ENCODE results near the gene RASL10B.
"Not testable (repeated sequence)": the region's sequence is repeated elsewhere in the genome, so short reads cannot be mapped to it uniquely, and the experiment has no call there.

The RASL10B gene

GRCh38 chr17:35742896-35743477, 11.5 kb downstream of the RASL10B start:
- DNase-seq (ENCODE audit: low read depth) = no peak

DNA sequence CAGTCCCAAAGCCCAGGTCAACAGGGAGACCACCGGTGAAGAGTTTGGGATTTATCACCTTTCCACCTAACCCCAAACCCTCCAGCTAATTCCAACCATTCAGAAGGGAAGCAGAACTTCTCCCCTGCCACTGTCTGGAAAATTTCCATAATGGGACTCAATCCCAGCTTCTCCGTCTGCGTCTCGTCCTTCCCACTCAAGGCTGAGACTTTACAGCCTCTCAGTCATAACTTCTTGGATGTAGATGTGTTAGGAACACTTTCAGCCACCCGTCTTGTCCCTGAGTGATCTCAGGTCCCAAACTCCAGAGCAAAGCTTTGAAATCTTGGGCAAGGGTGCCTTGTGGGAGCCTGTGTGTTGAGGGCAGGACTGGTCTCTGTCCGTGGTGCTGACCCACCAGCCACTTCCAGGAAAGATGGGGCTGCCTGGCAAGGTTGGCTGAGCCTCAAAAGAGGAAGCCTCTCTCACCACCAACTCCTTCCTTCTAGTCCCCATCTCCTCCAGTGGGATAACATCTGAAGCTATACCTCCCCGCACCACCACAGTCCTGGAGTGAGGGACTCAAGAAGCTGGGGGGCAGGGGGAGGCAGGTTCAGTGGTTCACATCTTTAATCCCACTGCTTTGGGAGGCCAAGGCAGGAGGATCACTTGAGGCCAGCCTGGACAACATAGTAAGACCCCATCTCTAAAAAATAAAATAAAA, 12.3 kb downstream of the RASL10B start:
- DNase-seq (ENCODE audit: low read depth) = no peak

DNA sequence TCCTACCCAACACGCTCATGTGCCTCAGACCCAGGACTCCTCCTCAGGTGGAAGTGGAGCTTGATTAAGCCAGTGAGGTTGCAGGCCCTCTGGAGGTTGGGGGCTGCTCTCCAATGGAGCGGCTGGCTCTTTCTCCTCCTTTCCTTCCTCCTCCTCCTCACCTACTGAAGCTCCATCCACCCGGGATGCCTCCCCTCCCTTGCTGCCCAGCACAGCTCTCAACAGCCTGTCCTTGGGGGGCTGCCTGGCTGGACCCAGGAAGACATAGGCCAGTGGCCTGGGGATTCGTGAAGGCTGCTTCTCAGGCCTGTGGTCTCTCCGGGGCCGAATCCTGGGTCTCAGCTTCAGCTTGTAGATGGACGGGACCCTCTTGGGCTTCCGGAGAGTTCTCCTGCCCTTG, 13.4 kb downstream of the RASL10B start:
- DNase-seq (ENCODE audit: low read depth) = no peak

DNA sequence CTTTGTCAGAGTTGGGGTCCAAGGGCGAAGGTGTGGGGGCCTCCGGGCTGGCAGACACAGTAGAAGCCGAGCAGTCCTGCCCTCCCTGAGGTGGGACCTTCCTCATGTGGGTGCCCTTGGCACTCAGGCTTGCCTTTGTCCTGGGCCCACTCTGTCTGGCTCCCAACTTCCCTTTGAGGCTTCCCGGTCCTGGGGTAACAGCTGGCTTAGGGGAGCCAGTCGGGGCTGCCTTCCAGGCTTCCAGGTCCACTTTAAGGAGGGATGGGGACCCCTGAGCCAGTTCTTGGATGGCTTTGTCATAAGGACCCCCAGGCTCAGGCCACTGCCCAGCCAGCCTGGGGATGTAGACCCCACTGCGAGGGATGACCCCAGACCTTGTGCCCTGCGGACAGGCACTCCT, 13.8 kb downstream of the RASL10B start:
- no peak for DNase-seq (ENCODE audit: low read depth)

DNA sequence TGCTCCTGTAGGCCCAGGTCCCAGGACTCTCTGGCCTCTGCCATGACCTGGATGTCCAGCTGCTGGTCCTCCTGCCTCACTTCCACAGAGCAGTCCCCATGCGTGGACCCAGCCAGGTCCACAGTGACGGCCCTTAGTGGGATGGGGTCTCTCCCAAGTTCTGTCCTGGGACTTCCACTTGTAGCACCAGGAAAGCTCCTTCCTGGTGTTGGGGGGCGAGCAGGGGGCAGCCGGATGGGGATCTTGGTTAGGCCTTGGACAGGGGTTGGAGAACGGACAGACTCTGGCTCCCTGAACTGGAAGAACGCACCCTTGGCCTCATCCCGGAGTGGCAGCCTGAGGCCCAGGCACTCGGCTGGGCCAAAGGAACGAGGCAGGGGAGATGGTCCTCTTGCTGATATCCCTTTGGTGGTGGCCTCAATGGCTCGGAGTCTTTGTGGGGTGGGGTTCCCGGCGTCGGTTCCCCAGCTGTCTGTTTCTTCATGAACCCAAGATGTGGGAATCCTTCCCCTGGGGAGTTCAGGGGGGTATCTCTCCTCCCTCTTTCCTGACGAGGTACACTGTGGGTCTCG, 14.4 kb downstream of the RASL10B start:
- no peak for DNase-seq (ENCODE audit: low read depth)

GRCh38 chr17:35747540-35748017, 16.1 kb downstream of the RASL10B start:
- DNase-seq (ENCODE audit: low read depth) = peak; percentile 56

DNA sequence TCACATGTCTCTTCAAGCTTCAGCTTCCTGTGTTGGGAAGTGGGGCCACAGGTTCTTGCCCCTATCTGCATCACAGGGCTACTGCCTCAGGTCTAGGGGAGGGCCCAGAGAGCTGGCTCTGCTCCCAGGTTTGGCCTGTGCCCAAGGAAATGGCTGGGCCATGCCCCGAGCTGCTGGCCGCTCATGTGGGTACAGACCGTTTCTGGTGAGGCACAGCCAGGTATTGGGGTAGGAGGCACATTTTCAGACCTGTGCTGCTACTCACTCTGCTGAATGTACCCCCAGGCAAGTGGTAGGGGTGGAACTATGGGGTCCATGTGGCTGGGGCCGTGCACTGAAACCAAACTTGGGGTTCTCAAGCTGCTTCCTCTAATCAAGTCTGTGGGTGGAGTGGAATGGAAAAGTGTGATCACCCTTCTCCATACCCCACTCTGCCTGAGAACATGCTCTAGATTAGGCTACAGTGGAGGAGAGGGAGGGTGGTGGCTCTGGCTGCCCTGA, 17.0 kb downstream of the RASL10B start:
- DNase-seq (ENCODE audit: low read depth) = no peak

DNA sequence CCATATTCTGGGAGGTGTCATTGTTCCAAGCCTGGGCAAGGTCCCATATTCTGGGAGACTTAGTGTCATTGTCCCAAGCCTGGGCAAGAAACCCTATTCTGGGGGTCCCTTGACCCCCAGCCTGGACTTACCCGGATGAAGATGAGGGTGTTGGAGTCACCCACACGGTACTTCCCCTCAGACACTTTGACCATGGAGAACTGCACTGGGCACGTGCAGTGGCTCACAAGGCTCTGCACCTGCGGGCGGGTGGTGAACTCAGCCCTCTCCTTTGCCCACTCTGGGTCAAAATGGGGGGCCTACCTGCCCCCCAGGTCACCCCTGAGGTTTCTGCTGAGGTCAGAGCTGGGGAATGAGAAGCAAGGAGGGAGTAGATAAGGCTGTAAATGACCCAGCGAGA, 17.5 kb downstream of the RASL10B start:
- DNase-seq (ENCODE audit: low read depth) = no peak

- DNase-seq (ENCODE audit: low read depth) = no peak
Measured at GRCh38 chr17:35749560-35750412, 18.3 kb downstream of the RASL10B start.

DNA sequence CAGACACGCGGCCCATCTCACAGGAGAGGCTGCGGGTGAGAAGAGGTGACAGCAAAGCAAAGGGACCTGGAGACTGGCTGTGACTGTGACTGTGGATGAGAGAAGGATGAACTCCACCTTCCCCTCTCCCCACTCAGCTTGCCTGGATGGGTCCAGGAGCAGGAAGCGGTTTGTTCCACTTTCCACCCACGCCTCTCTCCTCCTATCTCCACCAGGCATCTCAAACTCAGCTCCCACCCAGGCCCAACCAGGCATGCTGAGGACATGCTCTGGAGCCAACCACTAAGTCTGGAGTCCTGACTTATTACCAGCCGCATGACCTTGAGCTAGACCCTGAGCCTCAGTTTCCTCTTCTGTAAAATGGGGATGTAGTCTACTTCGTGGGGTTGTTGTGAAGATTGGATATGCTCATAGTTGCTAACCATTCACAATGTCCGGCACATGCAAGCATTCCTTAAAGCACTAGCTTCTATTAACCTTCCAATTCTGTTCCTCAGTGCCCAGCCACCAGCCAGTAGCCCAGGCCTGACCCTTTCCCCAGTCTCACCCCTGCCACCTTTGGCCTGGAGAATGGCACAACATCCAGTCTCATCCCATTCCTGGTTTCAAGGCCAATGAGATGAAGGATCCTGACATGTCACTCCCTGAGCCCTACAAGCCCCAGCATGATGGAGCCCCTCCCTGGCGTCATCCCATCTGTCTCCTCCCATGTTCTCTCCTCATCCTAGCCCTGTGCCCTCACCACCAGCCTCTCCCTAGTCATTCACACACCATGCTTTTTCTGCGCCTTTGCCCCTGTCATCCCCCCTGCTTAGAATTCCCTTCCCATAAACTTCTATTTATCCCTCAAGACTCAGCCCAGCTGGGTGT, 19.3 kb downstream of the RASL10B start:
- DNase-seq (ENCODE audit: low read depth) = no peak

- DNase-seq (ENCODE audit: low read depth) = not testable (repeated sequence)
Measured at GRCh38 chr17:35751541-35751940, 20.1 kb downstream of the RASL10B start.

- DNase-seq (ENCODE audit: low read depth) = no peak
Measured at GRCh38 chr17:35752471-35752870, 21.0 kb downstream of the RASL10B start.

DNA sequence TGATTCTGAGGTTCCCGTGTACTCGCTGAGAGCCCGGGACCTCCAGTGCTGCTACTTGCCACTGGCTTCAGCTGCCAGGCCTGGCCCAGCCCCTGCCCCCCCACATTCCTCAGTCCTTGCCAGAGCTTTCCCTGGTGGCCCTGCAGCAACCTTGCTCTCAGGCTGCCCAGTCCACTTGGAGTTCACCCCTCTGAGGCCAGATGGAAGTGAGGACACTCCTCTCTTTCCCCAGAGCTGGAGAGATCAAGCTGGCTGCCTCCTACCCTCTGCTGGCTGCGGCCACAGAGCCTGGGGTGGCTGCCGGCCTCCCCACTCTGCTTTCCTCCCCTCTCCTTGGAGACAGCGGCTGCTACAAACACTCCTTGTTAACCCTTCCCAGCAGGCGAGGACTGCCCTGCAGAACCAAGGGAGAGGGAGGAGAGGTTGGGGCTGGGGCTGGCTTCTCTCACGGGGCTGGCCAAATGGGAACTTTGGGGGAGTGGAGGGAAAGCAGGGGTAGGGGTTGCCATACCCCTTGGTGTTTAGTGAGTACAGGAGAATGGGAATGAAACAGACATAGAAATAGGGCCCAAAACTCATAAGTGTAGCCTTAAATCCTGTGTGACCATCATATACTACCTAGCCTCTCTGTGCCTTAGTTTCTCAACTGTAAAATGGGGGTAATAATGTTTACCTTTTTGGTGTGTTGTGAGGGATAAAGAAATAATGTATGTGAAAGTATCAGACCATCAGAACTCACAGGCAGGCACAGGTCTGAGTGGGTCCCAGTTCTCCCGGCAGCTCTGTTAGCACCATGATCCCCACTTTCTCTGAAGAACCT, 21.7 kb downstream of the RASL10B start, which contains the start of gene GAS2L2:
GAS2L2 (minus strand) TSS at position 295 of the 820 bp plus-strand sequence. CDS start 389 bp downstream, outside the sequence.
- DNase-seq (ENCODE audit: low read depth) = no peak

DNA sequence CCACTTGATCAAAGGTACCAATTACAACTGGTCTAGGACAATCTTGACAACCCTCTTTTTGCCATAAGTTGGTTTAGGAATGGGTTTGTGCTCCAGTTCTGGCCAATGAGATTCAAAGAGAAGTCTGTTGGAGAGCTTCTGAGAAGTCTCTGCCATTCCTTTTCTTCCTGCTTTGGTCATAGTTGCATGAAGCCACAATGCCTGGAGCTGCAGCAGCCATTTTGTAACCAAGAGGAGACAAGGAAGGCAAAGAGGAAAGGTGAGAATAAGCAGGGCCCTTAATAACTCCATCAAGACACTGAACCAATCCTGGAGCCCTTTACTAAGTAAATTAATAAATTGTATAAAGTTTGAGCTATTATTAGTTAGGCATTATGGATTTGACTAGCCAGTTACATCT, 25.8 kb downstream of the RASL10B start:
- DNase-seq (ENCODE audit: low read depth) = no peak

GRCh38 chr17:35760587-35760986, 29.1 kb downstream of the RASL10B start, which contains the start of gene C17orf50:
Gene C17orf50 (plus strand): TSS chr17:35760887. CDS start chr17:35760942, 55 bp downstream.
- DNase-seq (ENCODE audit: low read depth) = no peak

GRCh38 chr17:35761601-35762000, 30.2 kb downstream of the RASL10B start:
- no peak for DNase-seq (ENCODE audit: low read depth)

DNA sequence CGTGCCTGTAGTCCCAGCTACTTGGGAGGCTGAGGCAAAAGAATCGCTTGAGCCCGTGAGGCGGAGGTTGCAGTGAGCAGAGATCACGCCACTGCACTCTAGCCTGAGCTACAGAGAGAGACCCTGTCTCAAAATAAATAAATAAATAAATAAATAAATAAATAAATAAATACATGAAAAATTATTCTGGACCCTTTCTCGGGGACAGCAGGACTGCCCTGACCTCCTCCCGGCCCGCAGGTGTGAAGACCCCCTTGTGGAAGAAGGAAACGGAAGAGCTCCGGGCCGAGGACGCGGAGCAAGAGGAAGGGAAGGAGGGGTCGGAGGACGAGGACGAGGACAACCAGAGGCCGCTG, 32.3 kb downstream of the RASL10B start:
- no peak for DNase-seq (ENCODE audit: low read depth)

GRCh38 chr17:35764123-35764991, 32.9 kb downstream of the RASL10B start:
- DNase-seq (ENCODE audit: low read depth) = peak; percentile 78

DNA sequence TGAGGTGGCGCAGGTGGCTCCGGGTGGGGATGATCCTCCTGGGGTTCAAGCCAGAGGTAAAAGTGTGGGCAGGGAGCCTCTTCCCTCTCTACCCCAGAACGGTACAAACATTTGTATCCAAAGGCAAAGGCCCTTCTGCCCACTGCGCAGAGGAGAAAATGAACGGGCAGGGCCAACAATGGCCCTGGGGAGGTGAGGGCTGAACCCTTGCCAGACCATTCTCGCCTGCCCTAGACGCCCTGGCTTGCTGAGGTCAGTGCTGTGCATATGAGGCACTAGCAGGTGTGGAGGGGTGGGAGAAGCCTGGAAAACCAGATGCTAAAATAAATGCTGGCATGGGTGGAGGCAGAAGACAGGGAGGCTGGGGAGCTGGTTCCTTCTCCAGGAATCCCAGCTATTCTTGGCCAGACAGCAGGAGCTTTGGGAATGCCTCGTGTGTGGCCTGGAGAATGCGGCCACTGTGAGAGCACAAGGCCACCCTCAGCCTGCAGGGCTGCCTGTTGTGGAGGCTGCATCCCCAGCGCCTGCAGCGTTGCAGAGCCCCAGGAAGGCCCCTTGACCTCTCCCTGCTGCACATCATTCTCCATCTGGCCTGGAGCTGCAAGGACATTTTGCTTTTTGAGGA, 33.8 kb downstream of the RASL10B start:
- no peak for DNase-seq (ENCODE audit: low read depth)

Data from activated T-helper 1 cell treated with Interleukin-2 at 50 U/mL for 16 hours (primary cell).